Thyroid gland (tissue), 4 donors: ENCODE results near the gene TTN.

Source experiments
- CTCF ChIP-seq, 6 experiments: fragments of 200-600 bp in 3 of 6; fragments of 450-650 bp in 3 of 6; sonication (generic) in 3 of 6; IDR thresholded peaks; one replicate each; pipeline ENCODE4 v1.5.1; 2016 to 2019; ENCODE audit warnings: antibody characterized with exemption in 6 of 6, mild to moderate bottlenecking in 2 of 6, inconsistent platforms in 1 of 6, moderate library complexity in 1 of 6
- POLR2A ChIP-seq, 2 donors: fragments of 450-650 bp; IDR thresholded peaks; one replicate each; pipeline ENCODE4 v1.6.1; 2017; ENCODE audit warnings: antibody characterized with exemption in 2 of 2, mild to moderate bottlenecking in 2 of 2, moderate library complexity in 1 of 2

DNA sequence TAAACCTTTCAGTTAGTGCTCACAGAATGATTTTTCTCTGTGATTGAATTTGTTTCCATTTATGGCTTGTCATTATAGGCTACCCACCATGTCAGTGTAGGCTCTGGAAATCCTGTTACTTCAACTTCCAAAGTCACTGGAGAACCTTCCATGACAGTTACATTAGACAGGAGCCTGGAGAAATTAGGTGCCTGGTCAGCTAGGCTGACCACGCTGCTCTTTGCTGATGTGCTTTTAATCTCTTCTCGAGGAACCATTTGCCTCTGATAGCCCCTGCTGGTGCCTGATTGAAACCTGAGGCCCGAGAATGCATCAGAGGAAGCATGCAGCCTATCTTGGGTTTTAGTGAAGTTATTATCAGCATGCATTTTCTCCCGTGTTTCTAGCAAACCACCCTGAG, 29.6 kb upstream of the TTN start:
- TF ChIP-seq CTCF (IDR thresholded peaks at IDR 0.05), result no peak
- no peak for TF ChIP-seq POLR2A (IDR thresholded peaks at IDR 0.05)
